CD14-positive monocyte (primary cell): ENCODE data around the gene GALNT18. TPM values are rescaled to one million over a fixed set of nuclear protein-coding genes. Genes with fewer than 3 reads are reported as not detected.
A peak's percentile ranks its signal among the peaks of the same experiment; 100 is the strongest.

Experiments
- DNase-seq, 3 donors: peaks; one replicate each; pipeline ENCODE4 v3.0.0-alpha.2; 2011 to 2022
- H2AFZ ChIP-seq: 2 replicates; pipeline ENCODE4 v1.6.0; 2012; ENCODE audit warnings: mild to moderate bottlenecking, low read depth, low read length, inconsistent platforms; ENCODE audit not compliant: insufficient read depth, poor library complexity, severe bottlenecking
- H3K27ac ChIP-seq, 2 donors: 1 replicate in 1 of 2; 2 replicates in 1 of 2; pipeline ENCODE4 v1.5.1; 2012 to 2013; ENCODE audit warnings: low read length in 2 of 2, control low read depth in 1 of 2, inconsistent platforms in 1 of 2, low read depth in 1 of 2, mild to moderate bottlenecking in 1 of 2
- H3K27me3 ChIP-seq, 2 donors: one replicate each; pipeline versions ENCODE4 v1.6.0 to v1.6.1; 2011 to 2013; ENCODE audit warnings: low read length in 2 of 2; ENCODE audit not compliant: control insufficient read depth in 2 of 2, insufficient read depth in 2 of 2
- H3K36me3 ChIP-seq, 2 donors: replicated peaks in 1 of 2; 1 replicate in 1 of 2; 2 replicates in 1 of 2; pipeline versions ENCODE4 v1.5.1 to v1.6.1; 2012 to 2013; ENCODE audit warnings: low read length in 2 of 2, control low read depth in 1 of 2, inconsistent platforms in 1 of 2, mild to moderate bottlenecking in 1 of 2; ENCODE audit not compliant: insufficient read depth in 2 of 2, control insufficient read depth in 1 of 2
- H3K4me1 ChIP-seq, 2 donors: 1 replicate in 1 of 2; 2 replicates in 1 of 2; pipeline versions ENCODE4 v1.5.1 to v1.6.1; 2012 to 2013; ENCODE audit warnings: low read length in 2 of 2, control low read depth in 1 of 2, inconsistent platforms in 1 of 2, mild to moderate bottlenecking in 1 of 2, moderate library complexity in 1 of 2; ENCODE audit not compliant: insufficient read depth in 2 of 2, control insufficient read depth in 1 of 2
- H3K4me2 ChIP-seq: replicated peaks from 2 replicates; pipeline ENCODE3; 2012; ENCODE audit warnings: low read length, moderate library complexity, mild to moderate bottlenecking; ENCODE audit not compliant: poor library complexity, severe bottlenecking; ENCODE audit errors: extremely low read depth
- H3K4me3 ChIP-seq, 3 experiments: fragments of 200-600 bp in 1 of 3; sonication (generic) in 1 of 3; replicated peaks in 1 of 3; 1 replicate in 2 of 3; 2 replicates in 1 of 3; pipeline ENCODE4 v1.5.1; 2011 to 2013; ENCODE audit warnings: low read length in 3 of 3, mild to moderate bottlenecking in 3 of 3, control low read depth in 2 of 3, low read depth in 2 of 3, inconsistent platforms in 1 of 3, moderate library complexity in 1 of 3
- H3K79me2 ChIP-seq: 2 replicates; pipeline ENCODE4 v1.6.0; 2012; ENCODE audit warnings: mild to moderate bottlenecking, control low read depth, inconsistent platforms, low read length, moderate library complexity; ENCODE audit not compliant: insufficient read depth
- H3K9ac ChIP-seq: 2 replicates; pipeline ENCODE4 v1.6.0; 2017; ENCODE audit warnings: low read length, mild to moderate bottlenecking; ENCODE audit not compliant: insufficient read depth, poor library complexity, severe bottlenecking
- H3K9me3 ChIP-seq, 2 donors: replicated peaks in 1 of 2; 1 replicate in 1 of 2; 2 replicates in 1 of 2; pipeline versions ENCODE4 v1.5.1 to v1.6.1; 2012 to 2013; ENCODE audit warnings: low read length in 2 of 2, control low read depth in 1 of 2; ENCODE audit not compliant: control insufficient read depth in 1 of 2, insufficient read depth in 1 of 2
- H4K20me1 ChIP-seq: 2 replicates; pipeline ENCODE4 v1.6.0; 2012; ENCODE audit warnings: mild to moderate bottlenecking, low read length, control low read depth, moderate library complexity; ENCODE audit not compliant: insufficient read depth
- H3K27ac Mint-ChIP-seq, 7 donors: one replicate each; pipeline ENCODE4 v1.8.0; 2020; ENCODE audit warnings: mild to moderate bottlenecking in 7 of 7, mixed read lengths in 7 of 7, moderate library complexity in 6 of 7, inconsistent platforms in 2 of 7
- H3K27me3 Mint-ChIP-seq, 3 donors: one replicate each; pipeline ENCODE4 v1.8.0; 2021 to 2022; ENCODE audit warnings: low read depth in 3 of 3, mild to moderate bottlenecking in 3 of 3, mixed read lengths in 3 of 3, moderate library complexity in 3 of 3, inconsistent platforms in 1 of 3
- H3K36me3 Mint-ChIP-seq, 2 donors: one replicate each; pipeline ENCODE4 v1.8.0; 2020; ENCODE audit warnings: mixed read lengths in 2 of 2, inconsistent platforms in 1 of 2, mild to moderate bottlenecking in 1 of 2
- H3K4me1 Mint-ChIP-seq: one replicate; pipeline ENCODE4 v1.8.0; 2020; ENCODE audit warnings: mild to moderate bottlenecking, mixed read lengths
- H3K4me3 Mint-ChIP-seq, 2 donors: one replicate each; pipeline ENCODE4 v1.8.0; 2020; ENCODE audit warnings: mild to moderate bottlenecking in 2 of 2, mixed read lengths in 2 of 2, moderate library complexity in 1 of 2
- H3K9me3 Mint-ChIP-seq, 7 donors: one replicate each; pipeline ENCODE4 v1.8.0; 2020 to 2022; ENCODE audit warnings: mixed read lengths in 7 of 7, mild to moderate bottlenecking in 6 of 7, moderate library complexity in 6 of 7, inconsistent platforms in 2 of 7
- WGBS: methylation state at CpG from one replicate; pipeline ENCODE4 v1.1.5; 2013; ENCODE audit warnings: missing lambda C conversion rate; ENCODE audit not compliant: insufficient coverage; 5-methylcytosine and 5-hydroxymethylcytosine counted together
- intact Hi-C, 2 donors: fragments of 100-400 bp; cut with micrococcal nuclease; formaldehyde crosslinking; loops; one replicate each; pipeline versions ENCODE4 v1.15.0 to v1.15.1; 2023
- polyA plus RNA-seq, 3 donors: library from polyadenylated mRNA; depleted of rRNA in 1 of 3; unstranded in 2 of 3; stranded (reverse) in 1 of 3; fragments of 300-500 nt in 2 of 3; fragments of >200 nt in 1 of 3; fragmentation: Illumina TruSeq in 2 of 3; gene quantifications; 1 replicate in 2 of 3; 2 replicates in 1 of 3; pipeline ENCODE4 v1.2.3, GENCODE V29; 2012 to 2021
- TF ChIP-seq, protein P1 (sequence below): fragments of 200-600 bp; IDR thresholded peaks from one replicate; pipeline ENCODE4 v1.8.0; 2022; ENCODE audit warnings: antibody characterized with exemption, mild to moderate bottlenecking

GALNT18 gene
- polyA plus RNA-seq, 3 donors: not detected

DNA sequence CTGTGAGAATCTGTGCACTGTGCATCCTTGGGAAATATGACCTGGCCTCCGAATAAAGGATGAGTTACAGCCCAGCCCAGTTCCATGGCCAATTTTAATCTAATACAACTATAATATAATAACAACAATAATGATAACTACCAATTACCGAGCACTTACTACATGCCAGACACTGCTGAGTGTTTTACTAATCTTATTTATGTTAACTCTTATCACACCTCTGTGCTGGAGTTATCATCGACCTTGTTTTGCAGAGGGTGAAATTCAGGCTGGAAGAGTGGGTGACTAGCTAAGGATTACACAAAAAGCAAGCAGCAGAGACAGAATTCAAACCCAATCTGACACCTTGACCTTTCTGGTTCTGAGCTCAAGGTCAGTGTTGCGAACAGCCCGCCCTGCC, 83.9 kb downstream of the GALNT18 start:
- no peak for DNase-seq
- Histone ChIP-seq H3K79me2 (no peaks in the 10 kb centered on the region), H3K4me1 (no peaks in the 10 kb centered on the region), H3K36me3 (no peaks in the 10 kb centered on the region), H3K27me3 (no peaks in the 10 kb centered on the region), H3K9ac (no peak overlapping the region), H2AFZ (no peak overlapping the region), H3K4me2 (no peak overlapping the region), H4K20me1 (no peaks in the 10 kb centered on the region), H3K9me3 (no peaks in the 10 kb centered on the region), H3K4me3 (no peak overlapping the region), H3K27ac (no peak overlapping the region)
- no peak overlapping the region for H3K4me3 Mint-ChIP-seq
- peaks cover 0 to 1% (median 0%) of the 10 kb centered on the region in 7 donors for H3K9me3 Mint-ChIP-seq
- whole genome bisulfite sequencing: no CpG with 5 or more reads among the region's 5 CpGs
- intact Hi-C loops: no loop called here
- no peaks in the 10 kb centered on the region for H3K4me1 Mint-ChIP-seq
- no peaks in the 10 kb centered on the region for H3K36me3 Mint-ChIP-seq
- H3K27ac Mint-ChIP-seq: peak overlapping the region in 1 of 7 donors; percentile 46
- H3K27me3 Mint-ChIP-seq: peaks cover 0 to 5% (median 0%) of the 10 kb centered on the region in 3 donors
- TF ChIP-seq, protein P1, sequence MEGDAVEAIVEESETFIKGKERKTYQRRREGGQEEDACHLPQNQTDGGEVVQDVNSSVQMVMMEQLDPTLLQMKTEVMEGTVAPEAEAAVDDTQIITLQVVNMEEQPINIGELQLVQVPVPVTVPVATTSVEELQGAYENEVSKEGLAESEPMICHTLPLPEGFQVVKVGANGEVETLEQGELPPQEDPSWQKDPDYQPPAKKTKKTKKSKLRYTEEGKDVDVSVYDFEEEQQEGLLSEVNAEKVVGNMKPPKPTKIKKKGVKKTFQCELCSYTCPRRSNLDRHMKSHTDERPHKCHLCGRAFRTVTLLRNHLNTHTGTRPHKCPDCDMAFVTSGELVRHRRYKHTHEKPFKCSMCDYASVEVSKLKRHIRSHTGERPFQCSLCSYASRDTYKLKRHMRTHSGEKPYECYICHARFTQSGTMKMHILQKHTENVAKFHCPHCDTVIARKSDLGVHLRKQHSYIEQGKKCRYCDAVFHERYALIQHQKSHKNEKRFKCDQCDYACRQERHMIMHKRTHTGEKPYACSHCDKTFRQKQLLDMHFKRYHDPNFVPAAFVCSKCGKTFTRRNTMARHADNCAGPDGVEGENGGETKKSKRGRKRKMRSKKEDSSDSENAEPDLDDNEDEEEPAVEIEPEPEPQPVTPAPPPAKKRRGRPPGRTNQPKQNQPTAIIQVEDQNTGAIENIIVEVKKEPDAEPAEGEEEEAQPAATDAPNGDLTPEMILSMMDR: no peak

DNA sequence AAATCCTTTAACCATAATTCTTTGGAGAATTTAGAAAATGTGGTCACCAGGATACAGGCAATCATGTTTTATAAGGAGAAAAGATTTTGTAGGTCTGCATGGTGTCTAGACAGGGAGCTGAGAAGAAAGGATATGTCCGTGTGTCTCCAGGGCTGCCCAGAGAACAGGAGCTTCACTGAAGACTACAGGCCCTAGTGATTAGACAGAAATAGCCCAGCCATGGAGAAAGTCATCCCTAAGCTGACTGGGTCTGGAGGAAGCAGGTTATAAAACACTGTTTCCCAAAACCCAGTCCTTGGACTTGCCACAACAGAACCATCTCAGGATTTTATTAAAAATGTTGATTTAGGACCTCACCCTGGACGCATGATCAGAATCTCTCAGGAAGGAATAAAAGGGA, 84.4 kb downstream of the GALNT18 start:
- TF ChIP-seq, protein P1: no peak
- intact Hi-C loops: no loop called here

More for the DNA sequence above, 84.4 kb downstream of the GALNT18 start:
- Mint-ChIP-seq H3K27ac (no peak overlapping the region), H3K36me3 (no peaks in the 10 kb centered on the region), H3K9me3 (peaks cover 0 to 1% (median 0%) of the 10 kb centered on the region in 7 donors), H3K4me3 (no peak overlapping the region), H3K27me3 (peaks cover 0 to 5% (median 0%) of the 10 kb centered on the region in 3 donors), H3K4me1 (no peaks in the 10 kb centered on the region)
- Histone ChIP-seq H4K20me1 (no peaks in the 10 kb centered on the region), H3K27me3 (no peaks in the 10 kb centered on the region), H3K36me3 (no peaks in the 10 kb centered on the region), H3K9me3 (no peaks in the 10 kb centered on the region), H3K4me3 (no peak overlapping the region), H3K4me1 (no peaks in the 10 kb centered on the region), H2AFZ (no peak overlapping the region), H3K9ac (no peak overlapping the region), H3K4me2 (no peak overlapping the region), H3K79me2 (no peaks in the 10 kb centered on the region), H3K27ac (no peak overlapping the region)
- DNase-seq: no peak
- WGBS: 100% methylated on average over 1 of the region's 2 CpGs
